ENCODE data around the gene DCAF8L1. TPM values are rescaled to one million over a fixed set of nuclear protein-coding genes. Genes with fewer than 3 reads are reported as not detected.

The DCAF8L1 gene
- not detected in 2 replicates for polyA plus RNA-seq (2013)

DNA sequence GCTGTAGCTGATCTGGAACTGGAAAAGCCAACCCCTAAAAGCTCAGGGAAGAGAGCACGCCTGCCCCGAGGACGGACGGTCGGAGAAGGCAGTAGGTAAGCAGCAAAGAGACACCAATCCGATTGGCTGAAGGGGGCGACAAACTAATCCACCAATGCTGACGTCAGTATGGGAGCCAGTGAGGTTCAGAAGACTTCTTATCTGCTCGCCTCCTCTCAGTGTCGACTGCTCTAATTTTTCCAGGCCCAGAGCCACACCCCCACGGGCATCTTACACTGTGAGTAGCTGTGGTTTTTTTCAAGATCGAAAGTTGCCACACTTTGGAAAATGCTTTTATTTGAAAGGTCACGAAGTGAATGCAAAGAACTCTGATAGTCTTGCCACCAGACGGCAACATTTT, at the start of gene DCAF8L1:
Gene DCAF8L1, minus strand, starts transcription at position 101 of the 400 bp plus-strand sequence. CDS start 115 bp downstream, outside the sequence.
- no peak within 1 kb of the TSS for H4K8ac ChIP-seq (ENCODE audit: low read depth, low read length)
- H3K14ac ChIP-seq (ENCODE audit: low read length) = no peak within 1 kb of the TSS
- no peak within 1 kb of the TSS for H3K9ac ChIP-seq (ENCODE audit: low read length)
- H3K23ac ChIP-seq (ENCODE audit: low read length) = no peak within 1 kb of the TSS
- H4K91ac ChIP-seq (ENCODE audit: low read depth, low read length) = no peak within 1 kb of the TSS
- H3K79me1 ChIP-seq (ENCODE audit: low read length) = no peaks in the 10 kb centered on the region
- H3K4me2 ChIP-seq (ENCODE audit: low read length) = no peak within 1 kb of the TSS
- H4K12ac ChIP-seq (ENCODE audit: low read depth, low read length) = no peak within 1 kb of the TSS
- H3K27ac ChIP-seq (ENCODE audit: low read depth, low read length) = no peak within 1 kb of the TSS
- H3K4me1 ChIP-seq (ENCODE audit: control insufficient read depth in 1 of 2, insufficient read depth in 2 of 2, low read length in 2 of 2) = no peaks in the 10 kb centered on the region
- H3K4me3 ChIP-seq (ENCODE audit: low read depth, low read length) = no peak within 1 kb of the TSS
- no peak within 1 kb of the TSS for H3K4ac ChIP-seq (ENCODE audit: low read depth, low read length)
- H2BK5ac ChIP-seq (ENCODE audit: low read depth, low read length, poor library complexity) = no peak within 1 kb of the TSS
- H3K79me2 ChIP-seq (ENCODE audit: control insufficient read depth, insufficient read depth, low read length, poor library complexity) = no peaks in the 10 kb centered on the region
- no peak within 1 kb of the TSS for H2AFZ ChIP-seq (ENCODE audit: insufficient read depth, low read length, poor library complexity)
- H2BK12ac ChIP-seq (ENCODE audit: low read length) = no peak within 1 kb of the TSS
- no peaks in the 10 kb centered on the region for H3K36me3 ChIP-seq (ENCODE audit: control insufficient read depth in 1 of 2, insufficient read depth in 2 of 2, low read length in 2 of 2)
- H3K18ac ChIP-seq (ENCODE audit: low read length) = no peak within 1 kb of the TSS
- H2BK120ac ChIP-seq (ENCODE audit: insufficient read depth, low read length, poor library complexity) = no peak within 1 kb of the TSS
- no peak for DNase-seq
- no CpG with 5 or more reads among the region's 14 CpGs for WGBS (ENCODE audit: extremely low coverage, insufficient coverage, insufficient read length)
- no peaks in the 10 kb centered on the region for H3K27me3 ChIP-seq (ENCODE audit: insufficient read depth, low read length)
- no peaks in the 10 kb centered on the region for H3K9me3 ChIP-seq (ENCODE audit: insufficient read depth, low read depth, low read length)
- H2AK5ac ChIP-seq (ENCODE audit: low read length) = no peak within 1 kb of the TSS

DNA sequence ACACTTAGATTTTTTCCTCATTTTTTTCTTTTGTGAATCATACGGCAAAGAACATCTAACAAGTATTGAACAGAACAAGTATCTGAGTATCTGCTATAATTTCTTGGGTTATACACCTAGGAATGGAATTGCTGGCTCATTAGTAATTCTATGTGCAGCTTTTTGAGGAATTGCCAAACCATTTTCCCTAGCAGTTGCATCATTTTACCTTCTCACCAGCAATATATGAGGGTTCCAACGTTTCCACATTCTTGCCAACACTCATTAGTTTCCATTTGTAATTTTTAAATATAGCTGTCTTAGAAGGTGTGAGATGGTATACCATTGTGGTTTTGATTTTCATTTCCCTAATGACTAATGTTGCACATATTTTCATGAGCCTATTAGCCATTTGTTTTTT, 41.1 kb upstream of the DCAF8L1 start:
- Histone ChIP-seq H3K27ac (ENCODE audit: low read depth, low read length) (no peak overlapping the region), H2BK120ac (ENCODE audit: insufficient read depth, low read length, poor library complexity) (no peak overlapping the region), H3K79me2 (ENCODE audit: control insufficient read depth, insufficient read depth, low read length, poor library complexity) (no peaks in the 10 kb centered on the region), H2BK5ac (ENCODE audit: low read depth, low read length, poor library complexity) (no peak overlapping the region), H2AK5ac (ENCODE audit: low read length) (no peak overlapping the region), H4K8ac (ENCODE audit: low read depth, low read length) (no peak overlapping the region), H3K4me2 (ENCODE audit: low read length) (no peak overlapping the region), H4K91ac (ENCODE audit: low read depth, low read length) (no peak overlapping the region), H2BK12ac (ENCODE audit: low read length) (no peak overlapping the region), H3K36me3 (ENCODE audit: control insufficient read depth in 1 of 2, insufficient read depth in 2 of 2, low read length in 2 of 2) (no peaks in the 10 kb centered on the region), H3K79me1 (ENCODE audit: low read length) (no peaks in the 10 kb centered on the region), H3K23ac (ENCODE audit: low read length) (no peak overlapping the region), H2AFZ (ENCODE audit: insufficient read depth, low read length, poor library complexity) (no peak overlapping the region), H3K4me3 (ENCODE audit: low read depth, low read length) (no peak overlapping the region), H3K4ac (ENCODE audit: low read depth, low read length) (no peak overlapping the region), H3K14ac (ENCODE audit: low read length) (no peak overlapping the region), H3K18ac (ENCODE audit: low read length) (no peak overlapping the region), H3K27me3 (ENCODE audit: insufficient read depth, low read length) (no peaks in the 10 kb centered on the region), H3K9me3 (ENCODE audit: insufficient read depth, low read depth, low read length) (no peaks in the 10 kb centered on the region), H3K9ac (ENCODE audit: low read length) (no peak overlapping the region), H3K4me1 (ENCODE audit: control insufficient read depth in 1 of 2, insufficient read depth in 2 of 2, low read length in 2 of 2) (no peaks in the 10 kb centered on the region), H4K12ac (ENCODE audit: low read depth, low read length) (no peak overlapping the region)
- no peak for DNase-seq
- WGBS (ENCODE audit: extremely low coverage, insufficient coverage, insufficient read length) = no CpG with 5 or more reads among the region's 2 CpGs

DNA sequence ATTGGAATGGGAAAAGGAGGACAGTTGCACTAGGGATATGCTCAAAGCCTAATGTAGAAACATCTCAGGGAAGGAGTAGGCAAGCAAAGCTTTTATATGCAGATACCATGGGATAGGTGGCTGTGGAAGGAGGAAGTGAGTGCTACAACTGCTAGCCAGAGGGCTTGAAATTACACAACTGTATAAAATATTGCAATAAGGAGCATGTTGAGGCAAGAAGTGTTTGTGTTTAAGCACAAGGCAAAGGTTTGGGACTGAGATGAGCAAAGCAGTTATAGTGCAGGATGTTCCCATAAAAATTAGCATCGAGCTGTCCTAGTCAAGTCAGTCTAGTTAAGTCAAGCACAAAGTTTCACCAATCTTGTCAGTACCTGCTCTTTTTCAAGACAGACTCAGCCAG, 35.6 kb upstream of the DCAF8L1 start:
- WGBS (ENCODE audit: extremely low coverage, insufficient coverage, insufficient read length) = no CpG with 5 or more reads among the region's 1 CpG
- Histone ChIP-seq H3K14ac (ENCODE audit: low read length) (no peak overlapping the region), H3K36me3 (ENCODE audit: control insufficient read depth in 1 of 2, insufficient read depth in 2 of 2, low read length in 2 of 2) (no peaks in the 10 kb centered on the region)

DNA sequence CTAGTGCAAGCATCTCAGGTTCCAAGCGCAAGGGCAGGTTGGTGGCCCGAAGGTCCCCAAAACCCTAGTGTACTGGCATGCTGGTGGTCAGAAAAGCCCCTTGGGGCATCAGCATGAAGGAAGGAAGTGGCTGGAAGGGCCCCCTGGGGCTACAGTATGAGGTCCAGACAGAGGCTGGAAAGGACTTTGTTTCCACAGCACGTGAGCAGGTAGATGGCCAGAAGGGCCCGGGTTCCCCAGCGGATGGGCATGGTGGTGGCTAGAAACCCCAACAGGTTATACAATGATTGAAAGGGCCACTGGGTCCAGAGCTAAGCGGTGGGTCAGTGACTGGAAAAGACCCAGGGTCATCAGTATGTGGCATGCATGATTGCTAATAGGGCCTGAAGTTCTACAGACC, 34.7 kb upstream of the DCAF8L1 start:
- H3K18ac ChIP-seq (ENCODE audit: low read length) = no peak overlapping the region
- H2AK5ac ChIP-seq (ENCODE audit: low read length) = no peak overlapping the region
- no peak overlapping the region for H2AFZ ChIP-seq (ENCODE audit: insufficient read depth, low read length, poor library complexity)
- no peak overlapping the region for H3K4ac ChIP-seq (ENCODE audit: low read depth, low read length)
- no peak overlapping the region for H3K14ac ChIP-seq (ENCODE audit: low read length)
- H3K4me3 ChIP-seq (ENCODE audit: low read depth, low read length) = no peak overlapping the region
- no peaks in the 10 kb centered on the region for H3K36me3 ChIP-seq (ENCODE audit: control insufficient read depth in 1 of 2, insufficient read depth in 2 of 2, low read length in 2 of 2)
- no peak overlapping the region for H3K23ac ChIP-seq (ENCODE audit: low read length)
- H3K27ac ChIP-seq (ENCODE audit: low read depth, low read length) = no peak overlapping the region
- no peak overlapping the region for H4K8ac ChIP-seq (ENCODE audit: low read depth, low read length)
- H3K27me3 ChIP-seq (ENCODE audit: insufficient read depth, low read length) = no peaks in the 10 kb centered on the region
- H3K9ac ChIP-seq (ENCODE audit: low read length) = no peak overlapping the region
- no peaks in the 10 kb centered on the region for H3K9me3 ChIP-seq (ENCODE audit: insufficient read depth, low read depth, low read length)
- no peaks in the 10 kb centered on the region for H3K79me2 ChIP-seq (ENCODE audit: control insufficient read depth, insufficient read depth, low read length, poor library complexity)
- no peak overlapping the region for H3K4me2 ChIP-seq (ENCODE audit: low read length)
- no CpG with 5 or more reads among the region's 6 CpGs for WGBS (ENCODE audit: extremely low coverage, insufficient coverage, insufficient read length)
- H2BK120ac ChIP-seq (ENCODE audit: insufficient read depth, low read length, poor library complexity) = no peak overlapping the region
- no peak for DNase-seq
- H2BK5ac ChIP-seq (ENCODE audit: low read depth, low read length, poor library complexity) = no peak overlapping the region
- H2BK12ac ChIP-seq (ENCODE audit: low read length) = no peak overlapping the region
- H4K91ac ChIP-seq (ENCODE audit: low read depth, low read length) = no peak overlapping the region
- H3K79me1 ChIP-seq (ENCODE audit: low read length) = no peaks in the 10 kb centered on the region
- no peak overlapping the region for H4K12ac ChIP-seq (ENCODE audit: low read depth, low read length)
- no peaks in the 10 kb centered on the region for H3K4me1 ChIP-seq (ENCODE audit: control insufficient read depth in 1 of 2, insufficient read depth in 2 of 2, low read length in 2 of 2)

More for the DNA sequence above, 35.6 kb upstream of the DCAF8L1 start:
- H3K23ac ChIP-seq (ENCODE audit: low read length) = no peak overlapping the region
- no peaks in the 10 kb centered on the region for H3K9me3 ChIP-seq (ENCODE audit: insufficient read depth, low read depth, low read length)
- no peak overlapping the region for H3K4me3 ChIP-seq (ENCODE audit: low read depth, low read length)
- H3K79me2 ChIP-seq (ENCODE audit: control insufficient read depth, insufficient read depth, low read length, poor library complexity) = no peaks in the 10 kb centered on the region
- H4K8ac ChIP-seq (ENCODE audit: low read depth, low read length) = no peak overlapping the region
- no peak overlapping the region for H2BK12ac ChIP-seq (ENCODE audit: low read length)
- no peak overlapping the region for H3K4ac ChIP-seq (ENCODE audit: low read depth, low read length)
- H3K4me2 ChIP-seq (ENCODE audit: low read length) = no peak overlapping the region
- no peaks in the 10 kb centered on the region for H3K27me3 ChIP-seq (ENCODE audit: insufficient read depth, low read length)
- H2BK5ac ChIP-seq (ENCODE audit: low read depth, low read length, poor library complexity) = no peak overlapping the region
- H4K12ac ChIP-seq (ENCODE audit: low read depth, low read length) = no peak overlapping the region
- no peak overlapping the region for H3K27ac ChIP-seq (ENCODE audit: low read depth, low read length)
- H3K79me1 ChIP-seq (ENCODE audit: low read length) = no peaks in the 10 kb centered on the region
- H4K91ac ChIP-seq (ENCODE audit: low read depth, low read length) = no peak overlapping the region
- H3K9ac ChIP-seq (ENCODE audit: low read length) = no peak overlapping the region
- no peak overlapping the region for H3K18ac ChIP-seq (ENCODE audit: low read length)
- no peak overlapping the region for H2BK120ac ChIP-seq (ENCODE audit: insufficient read depth, low read length, poor library complexity)
- H2AK5ac ChIP-seq (ENCODE audit: low read length) = no peak overlapping the region
- H2AFZ ChIP-seq (ENCODE audit: insufficient read depth, low read length, poor library complexity) = no peak overlapping the region
- no peak for DNase-seq
- no peaks in the 10 kb centered on the region for H3K4me1 ChIP-seq (ENCODE audit: control insufficient read depth in 1 of 2, insufficient read depth in 2 of 2, low read length in 2 of 2)

All from trophoblast cell (in vitro differentiated cells and primary cell).